AG10803 (cell line): ENCODE data around the gene AKT1.

Experiments used
- DNase-seq: peaks from one replicate; pipeline ENCODE4 v3.0.0; 2010; ENCODE audit warnings: low read depth
- H3K4me3 ChIP-seq: 2 replicates; pipeline ENCODE4 v1.5.1; 2011; ENCODE audit warnings: mild to moderate bottlenecking, low read length, control low read depth
- CTCF ChIP-seq: conservative IDR thresholded peaks from 2 replicates; pipeline ENCODE4 v1.5.1; 2011; ENCODE audit warnings: mild to moderate bottlenecking, low read length, control low read depth, inconsistent platforms

AKT1 gene

GRCh38 chr14:104792101-104792884, 3.3 kb downstream of the AKT1 start:
- no peak overlapping the region for H3K4me3 ChIP-seq
- DNase-seq = no peak
- TF ChIP-seq CTCF = no peak

GRCh38 chr14:104791425-104791824, 4.1 kb downstream of the AKT1 start:
- H3K4me3 ChIP-seq = no peak overlapping the region
- no peak for DNase-seq
- no peak for TF ChIP-seq CTCF

- no peak for TF ChIP-seq CTCF
These were observed 5.5 kb downstream of the AKT1 start for GRCh38 chr14:104789752-104790743.

GRCh38 chr14:104788873-104789663, 6.5 kb downstream of the AKT1 start:
- no peak overlapping the region for H3K4me3 ChIP-seq
- no peak for DNase-seq
- no peak for TF ChIP-seq CTCF

More at GRCh38 chr14:104789752-104790743, 5.5 kb downstream of the AKT1 start:
- H3K4me3 ChIP-seq = no peak overlapping the region
- DNase-seq = no peak

- no peak for DNase-seq
- no peak overlapping the region for H3K4me3 ChIP-seq
- TF ChIP-seq CTCF = no peak
These were observed 7.3 kb downstream of the AKT1 start for GRCh38 chr14:104788161-104788818.

- DNase-seq = no peak
- no peak for TF ChIP-seq CTCF
- no peak overlapping the region for H3K4me3 ChIP-seq
These were observed 7.8 kb downstream of the AKT1 start for GRCh38 chr14:104787736-104788135.
